CD4-positive, alpha-beta T cell treated with Interleukin-17A for 1 hour (primary cell): ENCODE results near the gene PDZD2.

Experiments
- DNase-seq: peaks from one replicate; pipeline ENCODE4 v3.0.0-alpha.2; 2020

Gene PDZD2

DNA sequence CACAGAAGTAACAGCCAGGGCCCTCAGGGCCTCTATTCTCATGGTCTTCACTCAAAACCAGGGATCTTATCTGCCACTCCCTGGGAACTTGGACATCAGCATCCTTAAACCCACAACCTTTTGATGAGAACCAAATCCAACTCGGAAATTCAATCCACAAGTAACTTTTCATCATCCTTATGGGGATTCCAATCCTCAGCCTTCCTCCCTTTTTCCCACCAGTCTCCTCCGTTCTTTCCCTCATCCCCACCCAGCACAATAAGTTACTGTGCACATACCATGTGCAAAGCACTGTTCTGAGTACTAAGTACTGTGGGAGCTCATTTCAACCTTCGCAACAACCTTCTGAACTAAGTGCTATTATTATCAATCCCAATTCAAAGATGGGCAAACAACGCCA lies 518.1 kb downstream of the PDZD2 start:
- no peak for DNase-seq

DNA sequence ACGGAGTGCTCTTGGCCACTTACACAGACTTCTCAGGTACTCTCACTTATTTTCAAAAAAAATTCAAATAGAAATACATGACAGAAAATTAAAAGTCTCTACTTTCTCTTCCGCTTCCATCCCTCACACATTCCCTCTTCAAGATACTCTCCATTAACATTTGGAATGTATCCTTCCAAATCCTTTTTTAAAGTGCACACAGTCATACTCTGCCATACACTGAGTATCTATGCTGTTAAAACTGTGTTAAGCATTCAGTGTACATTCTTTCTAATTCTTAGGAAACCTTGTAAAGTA lies 519.7 kb downstream of the PDZD2 start:
- no peak for DNase-seq

DNA sequence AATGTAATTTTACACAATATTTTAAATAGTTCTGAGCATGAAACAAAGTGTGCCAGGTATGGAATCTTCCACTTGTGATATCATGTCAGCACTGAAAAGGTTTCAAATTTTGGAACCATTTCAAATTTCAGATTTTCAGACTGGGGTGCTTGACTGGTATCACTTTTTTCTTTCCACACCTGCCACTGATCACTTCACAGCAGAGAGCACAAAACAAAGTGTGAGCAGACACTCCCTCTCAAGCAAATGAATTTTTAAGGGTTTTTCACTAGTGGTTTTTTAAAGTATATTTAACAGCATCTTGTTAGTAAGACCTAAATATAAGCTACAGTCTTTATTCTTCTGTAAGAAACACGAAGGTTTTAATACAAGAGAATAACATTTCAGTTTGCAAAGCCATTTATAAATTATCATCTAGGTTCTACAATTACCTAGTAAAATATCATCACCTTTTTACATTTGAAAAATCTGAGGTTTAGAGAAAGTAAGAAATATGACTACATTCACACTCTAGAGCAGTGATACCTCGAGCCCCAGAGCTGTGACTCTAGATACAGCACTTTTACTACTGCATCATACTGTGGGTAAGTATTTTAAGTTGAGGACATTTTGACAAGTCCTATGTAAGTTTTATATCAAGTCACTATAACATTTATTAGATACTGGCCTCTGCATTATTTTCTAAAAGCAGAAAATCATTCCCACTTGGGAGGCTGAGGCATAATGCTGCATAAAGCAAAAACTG lies 520.6 kb downstream of the PDZD2 start:
- no peak for DNase-seq

DNA sequence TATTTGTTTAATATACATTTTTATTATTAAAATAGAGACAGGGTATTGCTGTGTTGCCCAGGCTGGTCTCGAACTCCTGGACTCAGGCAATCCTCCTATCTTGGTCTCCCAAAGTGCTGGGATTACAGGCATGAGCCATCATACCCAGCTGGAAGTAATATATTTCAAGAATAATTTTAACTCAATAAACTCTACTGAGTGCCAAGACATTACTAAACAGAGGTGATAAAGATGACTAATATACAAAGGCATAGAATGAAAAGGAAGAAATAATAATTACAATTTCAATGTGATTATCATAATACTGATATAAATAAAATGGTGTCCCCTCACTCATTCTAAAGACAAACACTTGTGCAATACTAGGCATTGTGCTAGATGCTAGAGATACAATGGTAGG lies 521.3 kb downstream of the PDZD2 start:
- no peak for DNase-seq
